Renal cortex interstitium (tissue), 11 donors: ENCODE data around the gene PAN2. TPM values are rescaled to one million over a fixed set of nuclear protein-coding genes. Genes with fewer than 3 reads are reported as not detected.

Experiments
- DNase-seq, 11 donors: peaks; one replicate each; pipeline ENCODE4 v3.0.0-alpha.2; 2013; ENCODE audit warnings: low read depth in 9 of 11, low spot score in 4 of 11; ENCODE audit errors: extremely low read depth in 1 of 11
- polyA plus RNA-seq, 3 donors: library from polyadenylated mRNA; unstranded; fragments of 120-200 nt; gene quantifications; one replicate each; pipeline ENCODE4 v1.2.1, GENCODE V29; 2013; ENCODE audit not compliant: insufficient read length in 3 of 3

The PAN2 gene
- polyA plus RNA-seq, 3 donors, result 82.0 to 113 (median 93.7) TPM

DNA sequence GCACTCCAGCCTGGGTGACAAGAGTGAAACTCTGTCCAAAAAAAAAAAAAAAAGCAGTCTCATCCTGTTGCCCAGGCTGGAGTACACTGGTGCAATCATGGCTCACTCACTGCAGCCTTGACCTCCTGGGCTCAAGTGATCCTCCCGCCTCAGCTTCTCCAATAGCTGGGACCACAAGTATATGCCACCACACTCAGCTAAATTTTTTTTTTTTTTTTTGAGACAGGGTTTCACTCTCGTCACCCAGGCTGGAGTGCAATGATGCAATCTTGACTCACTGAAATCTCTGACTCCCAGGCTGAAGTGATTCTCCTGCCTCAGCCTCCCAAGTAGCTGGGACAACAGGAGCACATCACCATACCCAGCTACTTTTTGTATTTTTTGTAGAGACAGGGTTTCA, 12.8 kb downstream of the PAN2 start:
- no peak for DNase-seq

DNA sequence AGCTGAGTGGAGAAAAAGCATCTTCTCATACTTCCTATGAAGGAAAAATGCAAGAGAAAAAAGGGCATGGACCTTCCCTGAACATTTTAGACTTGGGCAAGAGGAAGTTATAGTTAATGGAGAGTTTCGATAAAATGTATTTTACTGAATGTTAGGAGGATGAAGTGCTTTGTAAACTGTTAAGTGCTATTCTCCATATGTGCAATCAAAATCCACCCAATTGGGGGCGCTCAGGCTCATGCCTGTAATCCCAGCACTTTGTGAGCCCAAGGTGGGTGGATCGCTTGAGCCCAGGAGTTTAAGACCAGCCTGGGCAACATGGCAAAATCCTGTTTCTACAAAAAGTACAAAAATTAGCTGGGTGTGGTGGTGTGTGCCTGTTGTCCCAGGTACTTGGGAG, 16.1 kb downstream of the PAN2 start:
- no peak for DNase-seq

DNA sequence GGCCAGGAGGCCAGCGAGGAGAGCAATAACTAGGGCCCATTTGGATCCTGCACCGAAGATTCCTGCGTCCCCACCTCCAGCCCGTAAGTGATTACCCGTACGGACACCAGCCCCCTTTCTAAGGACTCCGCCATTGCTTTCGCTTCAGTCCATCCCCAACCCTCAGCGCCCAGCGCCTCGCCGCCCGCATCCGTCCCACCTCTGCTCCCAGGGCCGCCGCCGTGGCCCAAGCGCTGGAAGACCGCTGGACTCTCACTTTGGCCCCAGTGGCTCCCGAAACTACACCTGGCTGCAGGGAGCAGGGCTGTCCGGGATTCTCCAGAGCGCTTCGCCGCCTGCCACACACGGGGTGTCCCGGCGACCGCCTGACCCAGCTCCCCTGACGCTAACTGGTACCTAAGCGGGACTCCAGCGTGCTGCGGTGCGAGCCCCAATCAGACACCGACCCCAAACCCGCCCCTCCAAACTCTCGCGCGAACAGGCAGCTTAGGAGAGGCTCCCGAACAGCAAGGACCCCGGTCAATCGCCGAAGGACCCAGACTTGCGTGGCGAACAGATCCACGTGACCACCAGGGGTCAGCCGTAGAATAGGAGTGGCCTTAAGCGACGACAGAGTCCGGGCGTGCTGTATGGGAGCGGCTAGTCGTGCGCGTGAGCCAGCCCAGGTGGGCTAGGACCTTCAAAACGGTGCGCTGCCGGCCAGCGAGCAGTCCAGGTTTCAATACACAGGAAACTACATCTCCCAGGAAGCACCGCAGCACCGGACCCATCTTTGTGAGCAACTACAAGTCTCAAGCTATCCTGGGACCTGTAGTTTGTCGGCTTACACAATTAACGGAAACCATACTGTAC, 18.0 kb downstream of the PAN2 start, which contains the start of gene CNPY2:
CNPY2 (minus strand) TSS at position 367 of the 852 bp plus-strand sequence. CDS start 771 bp downstream, outside the sequence.
- peak; percentile 91 to 97 (median 94) for DNase-seq

DNA sequence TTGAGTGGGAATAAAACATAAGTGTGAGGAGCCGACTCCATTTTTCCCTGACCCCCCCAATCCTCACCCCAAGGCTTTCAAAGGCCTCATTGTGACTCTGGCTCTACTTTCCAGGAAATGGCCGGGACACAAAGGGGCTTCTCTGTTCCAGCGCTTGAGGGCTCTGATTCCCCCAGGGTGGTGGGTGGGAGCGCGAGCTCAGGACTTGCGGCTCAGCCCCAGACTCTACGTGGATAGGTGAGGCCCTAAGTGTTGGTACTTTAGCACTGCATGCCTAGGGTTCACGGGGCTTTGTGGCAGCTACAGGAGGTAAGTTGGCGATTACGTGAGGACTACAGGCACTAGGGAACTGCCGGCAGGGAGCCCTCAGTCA, 18.6 kb downstream of the PAN2 start:
- DNase-seq, result no peak

- DNase-seq, result no peak
These were observed 22.8 kb downstream of the PAN2 start for GRCh38 chr12:56311003-56311402.

DNA sequence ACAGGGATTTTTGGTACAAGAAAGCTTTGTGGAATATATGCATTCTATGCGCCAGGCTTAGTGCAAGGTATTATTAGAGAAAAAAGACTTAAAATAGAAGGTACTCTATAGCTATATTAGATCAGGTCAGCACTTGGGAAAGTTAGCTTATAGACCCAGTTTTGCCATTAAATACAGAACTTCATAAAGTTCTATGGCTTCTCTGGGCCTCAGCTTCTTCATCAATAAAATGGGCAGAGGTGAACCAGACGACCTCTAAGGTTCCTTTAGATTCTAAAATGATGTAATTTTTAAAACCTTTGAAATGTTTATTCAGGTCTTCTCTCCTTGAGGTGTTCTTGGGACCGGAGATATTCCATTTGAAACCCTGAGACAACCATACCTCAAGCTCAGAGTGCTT, 25.1 kb downstream of the PAN2 start:
- DNase-seq, result no peak

GRCh38 chr12:56307221-56307965, 26.4 kb downstream of the PAN2 start:
- no peak for DNase-seq

DNA sequence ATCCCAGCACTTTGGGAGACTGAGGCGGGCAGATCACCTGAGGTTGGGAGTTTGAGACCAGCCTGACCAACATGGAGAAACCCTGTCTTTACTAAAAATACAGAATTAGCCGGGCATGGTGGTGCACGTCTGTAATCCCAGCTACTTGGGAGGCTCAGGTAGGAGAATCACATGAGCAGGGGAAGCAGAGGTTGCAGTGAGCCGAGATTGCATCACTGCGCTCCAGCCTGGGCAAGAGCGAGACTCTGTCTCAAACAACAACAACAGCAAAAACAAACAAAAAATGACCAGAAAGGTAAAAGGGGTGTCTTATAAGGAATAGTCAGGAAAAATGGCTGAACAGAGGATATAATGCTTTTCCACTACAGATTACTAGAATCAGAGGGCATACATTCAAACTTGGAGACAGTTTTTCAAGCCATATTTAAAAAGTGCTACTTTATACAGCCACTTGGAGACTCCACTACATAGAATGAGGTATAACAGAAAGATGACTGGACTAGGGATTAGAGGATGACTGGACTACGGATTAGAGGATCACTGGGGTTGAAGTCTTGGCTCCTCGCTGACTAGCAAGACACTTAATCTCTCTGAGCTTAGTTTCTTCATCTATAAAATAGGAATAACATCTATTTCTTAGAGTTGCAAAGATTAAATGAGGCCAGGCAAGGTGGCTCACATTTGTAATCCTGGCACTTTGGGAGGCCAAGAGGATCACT, 28.8 kb downstream of the PAN2 start:
- DNase-seq, result no peak

DNA sequence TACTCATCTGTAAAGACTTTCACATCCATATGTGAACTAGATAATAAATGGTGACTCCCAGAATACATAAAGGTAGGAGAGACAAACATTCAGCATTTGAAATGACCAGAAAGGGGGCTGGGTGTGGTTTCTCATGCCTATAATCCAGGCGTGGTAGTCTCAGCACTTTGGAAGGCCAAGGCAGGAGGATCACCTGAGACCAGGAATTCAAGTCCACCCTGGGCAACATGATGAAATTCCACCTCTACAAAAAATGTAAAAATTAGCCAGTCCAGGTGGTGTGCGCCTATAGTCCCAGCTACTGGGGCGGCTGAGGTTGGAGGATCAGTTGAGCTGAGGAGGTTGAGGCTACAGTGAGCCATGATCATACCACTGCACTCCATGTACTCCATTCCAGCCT, 29.5 kb downstream of the PAN2 start:
- no peak for DNase-seq

DNA sequence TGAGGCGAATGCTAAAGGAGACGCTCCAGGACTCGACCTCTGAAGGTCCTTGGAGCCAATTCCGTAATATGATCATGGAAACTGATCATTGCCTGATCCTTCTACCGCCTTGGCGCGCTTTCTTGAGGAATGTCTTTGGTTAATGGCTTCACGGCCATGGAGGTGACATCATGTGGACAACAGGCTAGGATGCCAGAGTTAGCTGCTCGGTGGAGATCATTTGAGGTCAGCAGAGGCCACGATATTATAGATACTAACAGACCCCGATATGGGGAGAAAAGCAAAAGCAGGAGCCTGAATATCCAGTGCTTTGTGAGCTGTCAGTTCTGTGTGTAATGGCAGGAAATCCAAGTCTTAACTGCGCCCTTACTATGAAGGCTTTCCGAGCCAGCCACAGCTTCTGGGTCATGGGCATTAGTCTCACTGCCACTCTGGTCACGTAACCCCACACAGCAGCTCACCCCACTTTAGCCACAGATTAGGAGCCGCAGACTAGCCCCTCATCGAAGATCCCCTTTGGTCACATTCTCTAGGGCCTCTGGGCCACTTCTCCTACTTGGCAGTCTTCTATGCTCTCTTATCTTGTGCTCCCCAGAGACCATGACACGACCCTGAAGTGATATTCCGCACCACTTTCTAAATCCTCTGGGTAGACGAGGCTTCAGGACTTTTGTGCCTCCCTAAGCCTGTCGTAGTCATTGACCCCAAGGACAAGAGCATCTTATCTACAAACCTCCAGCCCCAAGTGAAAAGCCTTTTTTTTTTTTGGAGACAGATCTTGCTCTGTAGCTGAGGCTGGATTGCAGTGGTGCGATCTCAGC, 32.9 kb downstream of the PAN2 start:
- peak in 1 of 11 donors; percentile 45 for DNase-seq

DNA sequence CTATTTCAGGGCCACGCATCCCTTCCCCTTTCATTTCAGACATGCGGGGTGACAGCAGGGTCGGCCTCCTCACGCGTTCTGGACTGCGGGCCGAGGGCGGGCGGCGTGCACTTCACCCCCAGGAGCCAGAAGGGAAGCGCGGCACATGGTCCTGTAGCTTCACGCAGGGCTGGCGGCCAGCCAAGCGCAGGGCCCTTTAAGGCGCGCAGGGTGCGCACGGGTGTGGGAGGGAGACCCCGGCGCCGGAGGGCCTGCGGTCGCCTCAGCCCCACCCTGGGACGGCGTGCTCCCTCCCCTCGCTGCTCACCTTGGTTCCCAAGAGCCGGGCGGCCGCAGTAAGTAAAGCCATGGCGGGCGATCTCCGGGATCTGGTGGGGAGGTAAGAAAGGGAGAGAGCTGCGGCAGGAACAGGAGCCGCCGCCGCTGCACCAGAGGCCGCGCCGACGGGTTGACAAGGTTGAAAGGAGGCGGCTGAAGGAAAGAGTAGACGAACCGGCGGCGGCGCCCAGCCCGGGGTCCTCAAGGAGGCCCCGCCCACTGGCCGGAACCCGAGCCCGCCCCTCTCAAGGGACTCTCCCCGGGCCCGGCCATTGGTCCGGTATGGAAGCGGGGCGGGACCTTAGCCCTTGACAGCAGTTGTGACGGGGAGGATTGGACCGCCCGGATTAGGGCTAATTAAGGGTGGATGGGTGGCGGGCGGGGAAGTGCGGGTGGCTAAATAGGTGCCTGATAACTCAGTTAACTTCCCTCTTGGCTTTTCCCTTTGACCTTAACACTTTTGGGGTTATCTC, 33.8 kb downstream of the PAN2 start, which contains the start of gene CS:
CS (minus strand) TSS at position 478 of the 791 bp plus-strand sequence; CDS start at position 349, 129 bp downstream.
- peak; percentile 87 to 98 (median 96) for DNase-seq

DNA sequence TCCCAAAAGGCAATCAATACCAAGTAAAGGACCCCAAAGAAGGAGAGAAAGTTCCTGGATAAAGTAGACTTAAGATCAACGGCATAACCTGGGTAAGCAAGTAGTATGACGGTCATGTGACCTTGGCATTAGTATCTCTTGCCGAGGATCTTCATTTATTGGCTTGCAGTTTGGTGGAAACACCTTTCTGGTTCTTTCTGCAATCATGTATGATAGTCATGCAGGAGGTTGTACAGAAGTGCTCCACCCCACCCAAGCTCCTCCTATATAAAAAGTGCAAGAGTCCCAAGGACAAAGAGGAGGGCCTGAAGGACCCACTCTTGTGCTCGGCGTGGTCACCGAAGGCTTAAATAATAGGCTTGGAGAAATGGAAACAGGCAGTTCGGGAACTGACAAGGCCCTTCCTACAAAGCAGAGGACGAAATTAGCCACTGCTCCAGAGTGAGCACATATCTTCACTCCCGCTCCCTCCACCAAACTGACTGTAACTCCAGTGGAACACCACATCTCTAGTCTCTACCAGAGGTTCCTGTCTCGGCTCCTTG, 34.4 kb downstream of the PAN2 start:
- no peak for DNase-seq

DNA sequence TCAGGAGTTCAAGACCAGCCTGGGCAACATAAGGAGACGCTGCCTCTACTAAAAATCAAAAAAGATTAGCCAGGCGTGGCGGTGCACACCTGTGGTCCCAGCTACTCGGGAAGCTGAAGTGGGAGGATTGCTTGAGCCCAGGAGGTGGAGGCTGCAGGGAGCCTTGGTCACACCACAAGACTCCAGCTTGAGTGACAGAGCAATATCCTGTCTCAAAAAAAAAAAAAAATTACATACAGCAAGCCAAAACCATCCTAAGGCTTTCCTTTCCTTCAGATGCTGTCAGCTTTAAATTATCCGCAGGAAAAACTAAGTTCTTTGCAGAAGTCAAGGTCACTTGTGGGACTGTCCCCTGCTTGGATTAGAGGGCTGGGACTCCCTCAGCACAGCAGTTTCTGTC, 35.0 kb downstream of the PAN2 start:
- DNase-seq, result no peak

DNA sequence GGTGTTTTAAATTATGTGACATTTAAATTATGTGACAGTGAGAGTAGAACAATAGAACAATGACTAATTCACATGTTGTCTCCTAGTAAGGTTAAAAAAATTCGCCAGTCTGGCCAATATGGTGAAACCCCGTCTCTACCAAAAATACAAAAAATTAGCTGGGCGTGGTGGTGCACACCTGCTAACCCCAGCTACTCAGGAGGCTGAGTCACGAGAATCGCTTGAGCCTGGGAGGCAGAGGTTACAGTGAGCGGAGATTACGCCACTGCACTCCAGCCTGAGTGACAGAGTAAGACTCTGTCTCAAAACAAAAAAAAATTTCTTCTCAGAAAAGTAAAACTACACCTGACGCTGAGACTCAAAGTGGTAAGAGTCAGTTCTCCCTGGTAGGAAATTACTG, 36.4 kb downstream of the PAN2 start:
- no peak for DNase-seq

DNA sequence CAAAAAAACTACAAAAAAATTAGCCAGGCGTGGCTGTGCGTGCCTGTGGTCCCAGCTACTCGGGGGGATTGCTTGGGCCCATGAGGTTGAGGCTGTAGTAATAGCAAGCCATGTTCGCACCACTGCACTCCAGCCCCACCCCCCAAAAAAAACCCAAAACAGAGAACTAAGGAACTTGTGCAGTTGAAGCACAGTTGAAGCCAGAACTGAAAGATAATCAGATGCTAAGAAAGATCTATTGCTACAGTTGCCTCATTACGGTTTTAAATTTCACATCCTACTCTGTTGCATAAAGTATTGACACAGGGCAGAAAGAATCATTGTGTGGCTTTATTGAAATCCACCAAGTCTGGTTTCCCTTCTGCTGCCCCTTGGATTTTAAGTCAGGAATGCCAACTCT, 37.5 kb downstream of the PAN2 start:
- no peak for DNase-seq

DNA sequence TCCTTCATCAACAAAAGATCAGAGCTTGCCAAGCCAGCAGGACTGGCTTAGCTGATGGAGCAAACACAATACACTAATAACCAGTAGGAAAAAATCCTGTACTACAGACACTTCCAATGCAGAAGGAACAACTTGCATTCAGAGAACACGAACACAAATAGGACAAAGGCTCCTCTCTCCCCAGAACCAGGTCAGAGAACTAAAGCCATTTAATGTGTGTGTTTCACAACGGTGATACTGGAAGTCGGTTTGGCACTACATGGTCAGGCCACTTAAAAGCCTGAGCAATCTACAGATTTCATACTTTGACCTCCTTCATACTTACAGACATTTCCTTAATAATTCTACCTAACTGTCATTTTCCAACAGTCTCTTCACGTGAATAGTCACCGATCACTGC, 40.0 kb downstream of the PAN2 start:
- DNase-seq, result no peak

GRCh38 chr12:56288705-56289387, 45.0 kb downstream of the PAN2 start:
- DNase-seq, result no peak
